Measurements from ENCODE around the gene DEK. TPM values are rescaled to one million over a fixed set of nuclear protein-coding genes. Genes with fewer than 3 reads are reported as not detected.
A peak's percentile ranks its signal among the peaks of the same experiment; 100 is the strongest.

DEK gene
- total RNA-seq, 4 donors from 2014 or later, result 69.5 to 106 (median 93.0) TPM

DNA sequence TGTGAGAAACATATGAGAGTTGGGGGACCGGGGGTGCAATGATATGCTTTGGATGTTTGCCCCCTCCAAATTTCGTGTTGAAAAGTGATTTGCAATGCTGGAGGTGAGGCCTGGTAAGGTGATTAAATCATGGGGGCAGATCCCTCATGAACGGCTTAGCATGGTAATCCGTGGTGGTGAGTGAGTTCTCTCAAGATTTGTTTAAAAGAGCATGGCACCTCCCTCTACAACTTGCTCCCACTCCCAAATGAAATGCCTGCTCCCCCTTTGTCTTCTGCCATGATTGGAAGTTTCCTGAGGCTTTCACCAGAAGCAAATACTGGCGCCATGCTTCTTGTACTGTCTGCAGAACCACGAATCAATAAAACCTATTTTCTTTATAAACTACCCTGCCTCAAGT lies 2.5 kb downstream of the DEK start:
- H3K36me3 ChIP-seq, result peaks cover 0 to 14% (median 7%) of the 10 kb centered on the region in 3 donors
- no peaks in the 10 kb centered on the region for H3K9me3 ChIP-seq
- TF ChIP-seq POLR2A (IDR thresholded peaks at IDR 0.05), result no peak
- TF ChIP-seq CTCF (IDR thresholded peaks at IDR 0.05), result no peak
- H3K4me1 ChIP-seq, result peaks cover 8 to 57% (median 21%) of the 10 kb centered on the region in 3 donors
- H3K27me3 ChIP-seq, result no peaks in the 10 kb centered on the region
- DNase-seq, result no peak
- intact Hi-C loops (cut with DNase I), result loop anchor here (5.0 kb wide), 1 partner anchor 110 kb away; no protein-coding TSS in a partner anchor
- H3K27ac ChIP-seq, result no peak overlapping the region
- 53 to 60% methylated on average over 6 of the region's 6 CpGs for WGBS, 2 donors
- H3K4me3 ChIP-seq, result no peak overlapping the region

- Histone ChIP-seq H3K36me3 (peaks cover 0 to 27% (median 7%) of the 10 kb centered on the region in 3 donors), H3K9me3 (no peaks in the 10 kb centered on the region), H3K27me3 (no peaks in the 10 kb centered on the region), H3K4me3 (no peak overlapping the region), H3K4me1 (peaks cover 8 to 57% (median 21%) of the 10 kb centered on the region in 3 donors), H3K27ac (peak overlapping the region in 3 of 4 donors; percentile 34 to 39 (median 35))
- 18 to 33% methylated on average over 2 of the region's 4 CpGs for WGBS, 2 donors
- intact Hi-C loops (cut with DNase I), result loop anchor here (5.0 kb wide), 1 partner anchor 108 kb away; no protein-coding TSS in a partner anchor
- TF ChIP-seq CTCF (IDR thresholded peaks at IDR 0.05) (peak in 1 of 6 experiments; percentile 5), POLR2A (IDR thresholded peaks at IDR 0.05) (no peak)
- no peak for DNase-seq
Measured at GRCh38 chr6:18260448-18261106, 3.8 kb downstream of the DEK start.

DNA sequence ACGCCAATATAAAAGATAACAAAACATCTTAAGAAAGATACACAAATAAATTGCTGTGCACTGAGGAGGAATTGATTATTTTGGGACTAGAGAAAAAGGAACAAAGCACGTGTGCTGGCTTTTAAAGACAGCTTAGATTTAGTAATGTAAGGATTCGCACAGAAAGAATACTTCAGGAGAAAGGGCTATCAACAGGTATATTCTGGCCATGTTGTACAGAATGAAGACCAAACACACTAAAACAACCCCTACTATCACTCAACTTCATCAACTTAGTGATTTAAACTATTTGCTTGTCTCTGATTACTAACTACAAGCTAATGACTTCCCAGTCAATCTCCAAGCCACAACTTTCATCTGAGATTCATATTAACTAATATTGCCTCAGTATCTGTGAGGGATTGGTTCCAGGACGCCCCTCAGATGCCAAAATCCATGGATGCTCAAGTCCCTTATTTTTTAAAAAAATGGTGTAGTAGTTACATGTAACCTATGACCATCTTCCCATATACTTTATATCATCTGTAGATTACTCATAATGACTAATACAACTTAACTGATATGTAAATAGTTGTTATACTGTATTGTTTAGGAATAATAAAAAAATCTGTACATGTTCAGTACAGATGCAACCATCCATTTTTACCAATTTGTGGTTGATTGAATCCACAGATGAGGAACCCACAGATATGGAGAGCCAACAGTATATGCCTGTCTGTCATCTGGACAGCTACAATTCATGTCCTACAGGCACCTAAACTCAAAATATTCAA lies 4.5 kb downstream of the DEK start:
- peaks cover 0 to 35% (median 7%) of the 10 kb centered on the region in 3 donors for H3K36me3 ChIP-seq
- no peaks in the 10 kb centered on the region for H3K27me3 ChIP-seq
- peaks cover 8 to 51% (median 21%) of the 10 kb centered on the region in 3 donors for H3K4me1 ChIP-seq
- peak overlapping the region in 2 of 4 donors; percentile 35 to 39 for H3K27ac ChIP-seq
- H3K4me3 ChIP-seq, result no peak overlapping the region
- H3K9me3 ChIP-seq, result no peaks in the 10 kb centered on the region
- intact Hi-C loops (cut with DNase I), result loop anchor here (5.0 kb wide), 1 partner anchor 108 kb away; no protein-coding TSS in a partner anchor
- 84 to 88% methylated on average over 4 of the region's 4 CpGs for WGBS, 2 donors
- TF ChIP-seq CTCF (IDR thresholded peaks at IDR 0.05), result no peak
- TF ChIP-seq POLR2A (IDR thresholded peaks at IDR 0.05), result no peak
- DNase-seq, result no peak

DNA sequence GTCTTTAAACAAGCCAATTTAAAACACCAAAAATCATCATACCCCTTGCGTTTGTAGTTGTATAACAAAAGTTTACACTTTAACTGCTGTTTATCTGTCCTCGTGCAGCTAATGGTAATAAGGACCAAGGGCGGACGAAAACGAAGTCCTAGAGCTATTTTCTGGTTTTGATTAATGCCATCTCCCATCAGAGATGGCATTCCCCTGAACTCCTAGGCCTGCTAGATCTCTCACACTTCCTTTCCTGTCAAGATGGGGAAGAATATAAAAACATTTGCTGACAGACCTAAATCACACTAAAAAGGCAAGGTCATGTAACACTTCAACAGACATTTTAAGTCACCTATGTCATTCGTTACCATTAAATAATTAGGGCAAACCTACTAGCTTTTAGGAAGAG lies 9.5 kb downstream of the DEK start:
- 83 to 87% methylated on average over 6 of the region's 6 CpGs for WGBS, 2 donors
- DNase-seq, result no peak
- peaks cover 0 to 12% (median 0%) of the 10 kb centered on the region in 3 donors for H3K4me1 ChIP-seq
- H3K9me3 ChIP-seq, result no peaks in the 10 kb centered on the region
- H3K36me3 ChIP-seq, result peaks cover 0 to 84% (median 7%) of the 10 kb centered on the region in 3 donors
- TF ChIP-seq CTCF (IDR thresholded peaks at IDR 0.05), result no peak
- TF ChIP-seq POLR2A (IDR thresholded peaks at IDR 0.05), result no peak
- H3K27ac ChIP-seq, result no peak overlapping the region
- H3K27me3 ChIP-seq, result no peaks in the 10 kb centered on the region
- intact Hi-C loops (cut with DNase I), result no loop called here
- H3K4me3 ChIP-seq, result no peak overlapping the region

- 84 to 86% methylated on average over 4 of the region's 5 CpGs for WGBS, 2 donors
- H3K27me3 ChIP-seq, result no peaks in the 10 kb centered on the region
- TF ChIP-seq POLR2A (IDR thresholded peaks at IDR 0.05), result no peak
- TF ChIP-seq CTCF (IDR thresholded peaks at IDR 0.05), result no peak
- no peak overlapping the region for H3K27ac ChIP-seq
- no peak overlapping the region for H3K4me3 ChIP-seq
- H3K4me1 ChIP-seq, result peaks cover 0 to 6% (median 0%) of the 10 kb centered on the region in 3 donors
- intact Hi-C loops (cut with DNase I), result no loop called here
- H3K9me3 ChIP-seq, result no peaks in the 10 kb centered on the region
- DNase-seq, result no peak
- peaks cover 0 to 95% (median 11%) of the 10 kb centered on the region in 3 donors for H3K36me3 ChIP-seq
Measured at GRCh38 chr6:18253635-18254034, 10.7 kb downstream of the DEK start.
